Breast epithelium (tissue), 3 donors: ENCODE data around the gene ESRRA.

Source experiments
- POLR2AphosphoS5 ChIP-seq, 3 donors: sonication (generic); formaldehyde crosslinking; IDR thresholded peaks; one replicate each; pipeline ENCODE4 v1.6.1; 2017; ENCODE audit warnings: antibody characterized with exemption in 3 of 3
- TF ChIP-seq, protein P1 (sequence below), 3 donors: fragments of 450-650 bp; IDR thresholded peaks; one replicate each; pipeline ENCODE4 v1.5.1; 2016 to 2017; ENCODE audit warnings: antibody characterized with exemption in 3 of 3, mild to moderate bottlenecking in 3 of 3, moderate library complexity in 3 of 3

- TF ChIP-seq, protein P1, sequence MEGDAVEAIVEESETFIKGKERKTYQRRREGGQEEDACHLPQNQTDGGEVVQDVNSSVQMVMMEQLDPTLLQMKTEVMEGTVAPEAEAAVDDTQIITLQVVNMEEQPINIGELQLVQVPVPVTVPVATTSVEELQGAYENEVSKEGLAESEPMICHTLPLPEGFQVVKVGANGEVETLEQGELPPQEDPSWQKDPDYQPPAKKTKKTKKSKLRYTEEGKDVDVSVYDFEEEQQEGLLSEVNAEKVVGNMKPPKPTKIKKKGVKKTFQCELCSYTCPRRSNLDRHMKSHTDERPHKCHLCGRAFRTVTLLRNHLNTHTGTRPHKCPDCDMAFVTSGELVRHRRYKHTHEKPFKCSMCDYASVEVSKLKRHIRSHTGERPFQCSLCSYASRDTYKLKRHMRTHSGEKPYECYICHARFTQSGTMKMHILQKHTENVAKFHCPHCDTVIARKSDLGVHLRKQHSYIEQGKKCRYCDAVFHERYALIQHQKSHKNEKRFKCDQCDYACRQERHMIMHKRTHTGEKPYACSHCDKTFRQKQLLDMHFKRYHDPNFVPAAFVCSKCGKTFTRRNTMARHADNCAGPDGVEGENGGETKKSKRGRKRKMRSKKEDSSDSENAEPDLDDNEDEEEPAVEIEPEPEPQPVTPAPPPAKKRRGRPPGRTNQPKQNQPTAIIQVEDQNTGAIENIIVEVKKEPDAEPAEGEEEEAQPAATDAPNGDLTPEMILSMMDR (IDR thresholded peaks at IDR 0.05), result no peak
- TF ChIP-seq POLR2AphosphoS5 (IDR thresholded peaks at IDR 0.05), result no peak
These were observed 37.9 kb upstream of the ESRRA start for GRCh38 chr11:64267207-64267945.
